ENCODE measurements around the gene PTPN9.
A peak's percentile ranks its signal among the peaks of the same experiment; 100 is the strongest.
"Not testable (repeated sequence)": the region's sequence is repeated elsewhere in the genome, so short reads cannot be mapped to it uniquely, and the experiment has no call there.

Gene PTPN9

DNA sequence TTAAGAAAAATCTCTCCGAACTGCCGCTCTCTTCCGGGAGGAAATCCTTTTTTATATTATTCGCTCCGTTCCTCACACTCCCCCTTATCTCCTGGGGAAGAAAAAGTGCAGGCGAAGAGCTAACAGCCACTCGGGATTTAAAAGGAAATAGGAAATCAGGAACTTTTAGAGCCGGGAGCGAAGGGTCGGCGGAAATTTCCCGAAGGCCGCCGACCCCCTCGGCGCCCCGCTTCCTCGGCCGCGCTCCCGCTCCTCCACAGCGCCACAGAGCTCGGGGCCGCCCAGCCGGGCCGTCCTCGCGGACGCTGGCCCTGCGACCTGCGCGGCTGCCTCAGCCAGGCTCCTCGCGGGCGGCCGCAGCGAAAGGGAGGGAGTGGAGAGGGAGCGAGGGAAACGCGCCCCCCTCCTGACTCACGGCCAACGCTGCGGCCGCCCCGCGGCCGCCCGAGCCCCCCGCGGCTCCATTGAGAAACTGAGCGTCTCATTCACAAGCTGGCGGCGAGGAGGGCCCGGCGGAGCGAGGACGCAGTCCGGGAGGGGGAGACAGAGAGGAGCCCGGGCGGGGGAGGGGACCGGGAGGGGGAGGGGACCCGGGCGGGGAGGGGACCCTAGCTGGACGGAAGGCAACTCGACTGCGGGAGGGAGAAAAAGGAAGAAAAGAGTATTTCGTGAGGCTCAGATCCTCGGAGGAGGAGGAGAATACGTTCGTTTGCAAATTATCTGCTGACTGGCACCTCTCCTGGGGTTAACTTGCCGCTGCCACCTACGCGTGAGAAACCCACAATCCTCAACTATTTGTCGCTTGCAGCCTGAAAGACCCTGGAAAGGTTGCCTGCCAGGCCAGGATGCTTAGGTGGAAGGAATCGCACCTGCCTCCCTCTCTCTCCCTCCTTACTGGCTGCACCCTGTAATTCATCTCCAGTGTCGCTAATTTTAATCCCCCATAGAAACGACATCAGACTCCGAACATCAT, at the start of gene PTPN9:
PTPN9 (minus strand) TSS at position 368 of the 973 bp plus-strand sequence. CDS start 539 bp downstream, outside the sequence.
- peak; percentile 43 to 60 for DNase-seq (ENCODE audit: low read depth in 2 of 2)

DNA sequence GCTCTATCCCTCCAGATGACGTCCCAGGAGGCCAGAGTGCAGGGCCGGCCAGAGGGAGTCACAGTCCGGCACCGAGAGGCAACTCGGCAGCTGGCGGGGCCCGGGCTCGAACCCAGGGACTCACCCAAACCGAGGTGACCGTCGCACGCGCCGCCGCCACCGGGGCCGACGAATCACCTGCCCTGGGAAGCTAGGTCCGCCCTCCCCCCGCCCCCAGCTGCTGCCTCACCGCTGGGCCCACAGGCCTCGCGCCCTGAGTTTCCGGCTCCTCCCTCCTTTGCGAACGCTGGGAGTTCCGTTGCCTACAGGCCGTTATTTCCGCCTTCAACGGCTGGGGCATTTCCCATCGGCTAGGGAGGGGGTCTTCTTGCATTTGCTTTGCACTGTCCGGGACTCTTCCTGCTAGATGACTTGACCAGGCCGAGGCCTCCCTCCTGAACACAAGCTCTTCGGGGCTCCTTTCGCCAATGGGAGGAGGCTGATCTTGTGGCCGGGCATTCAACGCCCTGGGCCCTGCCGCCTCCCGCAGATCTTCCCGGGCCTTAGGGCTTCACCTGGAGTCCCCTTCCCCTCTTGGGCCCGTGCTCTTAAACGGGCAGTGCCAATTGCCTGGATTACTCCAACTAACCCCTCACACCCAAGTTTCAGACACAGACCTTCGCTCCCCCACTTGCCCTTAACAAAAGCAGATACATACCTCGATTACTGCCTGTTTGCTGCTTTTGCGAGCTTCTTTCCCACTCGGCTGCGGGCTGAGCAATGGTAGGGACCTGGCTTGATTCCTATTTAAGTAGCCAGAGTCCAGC, 46.6 kb upstream of the PTPN9 start, which contains the start of gene SNUPN:
SNUPN (minus strand) TSS at position 184 of the 806 bp plus-strand sequence. CDS start 4,674 bp downstream, outside the sequence.
- DNase-seq (ENCODE audit: low read depth in 2 of 2): peak; percentile 89 to 92

DNA sequence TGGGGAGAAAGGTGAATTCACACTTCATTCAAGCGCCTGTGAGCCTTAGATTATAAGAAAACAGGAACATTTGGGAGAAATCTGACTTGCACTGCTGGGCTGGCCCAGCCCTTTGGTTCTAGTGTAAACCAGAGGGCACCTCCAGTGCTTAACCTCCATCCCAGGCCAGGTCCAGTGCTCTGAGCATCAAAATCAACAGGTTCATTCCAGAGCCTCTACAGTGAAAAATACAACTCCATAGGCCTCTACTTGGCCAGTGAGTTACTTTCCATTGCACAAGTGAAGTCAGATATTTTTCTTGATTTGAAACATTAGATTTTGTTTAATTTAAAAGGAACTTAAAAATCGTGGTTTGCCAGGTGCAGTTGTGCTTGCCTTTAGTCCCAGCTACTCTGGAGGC, 43.4 kb upstream of the PTPN9 start:
- DNase-seq (ENCODE audit: low read depth in 2 of 2): no peak

DNA sequence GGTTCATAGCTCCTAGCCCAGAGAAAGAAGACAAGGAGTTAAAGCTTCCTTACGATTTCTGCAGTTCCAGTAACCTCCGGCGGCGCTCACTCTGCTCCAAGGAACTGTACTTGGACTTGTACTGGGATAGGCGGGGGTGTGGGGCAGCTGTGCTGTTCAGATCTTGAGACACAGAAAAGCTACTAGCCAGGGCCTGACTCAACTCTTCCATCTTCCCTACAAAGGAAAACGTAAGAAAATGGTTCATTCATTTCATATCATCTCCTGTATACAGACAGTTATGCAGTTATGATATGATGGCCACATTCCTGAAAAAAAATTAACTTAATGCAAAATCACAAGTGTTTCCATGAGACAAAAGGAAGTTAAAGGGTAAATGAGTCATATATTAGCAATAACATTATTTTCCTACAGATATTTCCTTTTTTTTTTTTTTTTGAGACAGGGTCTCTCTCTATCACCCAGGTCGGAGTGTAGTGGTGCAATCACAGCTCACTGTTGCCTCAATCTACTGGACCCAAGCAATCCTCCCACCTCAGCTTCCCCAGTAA, 41.8 kb upstream of the PTPN9 start:
- no peak for DNase-seq (ENCODE audit: low read depth in 2 of 2)

DNA sequence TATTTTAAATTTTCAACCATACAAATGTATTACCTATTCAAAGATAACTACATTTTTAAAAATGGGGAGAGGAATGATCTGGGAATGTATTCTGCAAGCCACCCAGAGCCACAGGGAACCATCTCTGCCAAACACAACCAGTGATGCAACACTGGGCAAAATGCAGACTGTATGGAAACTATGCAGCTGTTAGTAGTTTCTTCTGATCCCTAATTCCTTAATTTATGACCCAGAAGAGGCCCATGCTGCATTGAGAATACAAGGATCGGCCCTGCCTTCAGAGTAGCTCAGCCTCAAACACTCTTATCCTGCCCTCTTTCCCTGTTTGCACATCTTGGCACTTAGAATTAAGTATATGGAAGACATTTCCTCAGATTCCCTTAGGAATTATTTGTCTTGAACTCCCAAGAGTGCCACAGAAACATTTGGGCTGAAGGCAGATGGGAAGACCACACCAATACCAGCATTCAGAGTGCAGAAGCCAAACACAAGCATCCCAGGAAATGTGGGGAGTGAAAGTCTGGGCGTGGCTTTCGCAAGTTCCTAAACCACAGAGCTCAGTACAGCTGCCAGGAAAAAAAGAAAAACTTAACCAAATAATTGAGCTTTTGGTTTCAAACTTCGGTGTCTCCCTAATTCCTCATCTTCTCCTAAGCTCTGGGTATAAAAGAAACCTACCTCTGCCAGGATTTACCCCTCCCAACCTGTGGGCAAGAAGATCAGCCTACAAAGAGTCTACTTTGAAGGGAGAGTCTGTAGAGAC, 41.1 kb upstream of the PTPN9 start:
- DNase-seq (ENCODE audit: low read depth in 2 of 2): no peak

DNA sequence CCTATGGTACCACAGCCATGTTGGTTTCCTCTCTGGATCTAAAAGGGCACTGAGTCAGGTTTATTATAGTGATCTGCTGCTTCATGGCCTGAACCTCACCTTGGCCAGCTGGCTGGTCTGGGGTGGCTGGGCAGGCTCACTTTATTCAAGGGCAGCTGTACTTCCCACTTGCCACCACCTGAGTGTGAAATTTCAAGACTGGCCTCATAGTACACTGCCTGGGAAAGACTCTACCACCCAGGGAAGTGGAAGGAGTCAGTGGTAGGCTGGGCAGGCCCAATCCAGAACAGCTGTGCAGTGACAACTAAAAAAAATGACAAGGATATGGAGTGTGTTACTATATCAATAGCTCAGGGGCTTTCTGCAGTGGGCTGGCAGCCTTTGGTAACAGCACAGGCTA, 37.7 kb upstream of the PTPN9 start:
- no peak for DNase-seq (ENCODE audit: low read depth in 2 of 2)

DNA sequence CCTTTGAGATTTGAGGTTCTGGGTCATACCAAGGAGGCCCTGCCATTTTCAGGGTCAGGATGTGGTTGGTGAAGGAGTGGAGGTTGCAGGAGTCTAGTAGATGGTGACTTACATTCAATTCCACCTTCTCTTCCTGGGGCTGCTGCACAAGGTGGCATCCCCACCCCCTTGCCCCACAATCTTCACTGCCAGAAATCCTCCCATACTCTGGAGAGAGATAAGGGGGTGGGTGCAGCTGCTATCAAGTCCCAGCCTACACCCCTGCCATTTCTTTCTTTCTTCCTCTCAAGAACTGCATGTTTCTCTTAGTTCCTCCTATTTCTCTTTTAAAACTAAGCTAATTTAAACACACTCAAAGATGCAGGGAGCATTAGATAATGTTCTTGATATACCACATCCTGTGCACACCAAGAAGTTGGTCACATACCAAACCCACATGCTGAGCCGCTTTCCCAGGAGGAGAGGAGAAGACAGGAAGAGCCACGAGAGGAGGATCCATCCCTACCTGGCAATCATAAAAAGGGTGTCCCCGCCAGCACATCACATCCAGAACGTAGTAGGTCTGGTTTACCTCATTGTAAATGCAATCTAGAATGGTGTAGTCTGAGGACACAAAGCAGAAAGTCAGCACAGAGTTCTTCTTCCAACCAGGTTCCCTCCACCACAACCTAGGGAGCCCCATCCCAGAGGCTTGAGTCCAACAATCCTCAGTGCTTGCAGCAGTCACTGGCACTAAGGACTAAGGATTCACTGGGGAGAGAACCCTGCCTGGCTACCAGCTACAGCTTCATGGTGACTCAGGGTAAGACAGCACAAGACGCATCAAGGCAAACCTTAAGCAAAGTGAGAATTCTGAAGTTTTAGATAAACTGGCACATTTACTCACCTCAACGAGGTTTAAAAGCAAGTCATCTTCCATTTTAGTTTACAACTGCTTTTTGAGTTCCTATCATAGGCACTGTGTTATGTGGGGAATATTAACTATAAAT, 27.9 kb upstream of the PTPN9 start:
- DNase-seq (ENCODE audit: low read depth in 2 of 2): no peak

DNA sequence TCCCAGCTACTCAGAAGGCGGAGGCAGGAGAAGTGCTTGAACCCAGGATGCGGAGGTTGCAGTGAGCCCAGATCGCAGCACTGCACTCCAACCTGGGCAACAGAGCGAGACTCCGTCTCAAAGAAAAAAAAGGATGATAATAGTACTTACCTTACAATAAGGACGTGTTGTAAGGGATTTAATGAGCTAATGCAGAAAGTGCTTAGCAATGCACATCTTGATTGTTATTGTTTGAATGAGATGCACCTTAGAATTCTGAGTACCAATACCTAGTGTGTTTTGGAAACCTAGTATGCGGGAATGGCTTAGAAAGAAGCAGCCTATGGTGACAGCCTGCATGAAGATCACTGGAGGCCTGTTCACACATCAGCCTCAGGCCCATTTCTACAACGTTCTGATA, 26.9 kb upstream of the PTPN9 start:
- DNase-seq (ENCODE audit: low read depth in 2 of 2): no peak

DNA sequence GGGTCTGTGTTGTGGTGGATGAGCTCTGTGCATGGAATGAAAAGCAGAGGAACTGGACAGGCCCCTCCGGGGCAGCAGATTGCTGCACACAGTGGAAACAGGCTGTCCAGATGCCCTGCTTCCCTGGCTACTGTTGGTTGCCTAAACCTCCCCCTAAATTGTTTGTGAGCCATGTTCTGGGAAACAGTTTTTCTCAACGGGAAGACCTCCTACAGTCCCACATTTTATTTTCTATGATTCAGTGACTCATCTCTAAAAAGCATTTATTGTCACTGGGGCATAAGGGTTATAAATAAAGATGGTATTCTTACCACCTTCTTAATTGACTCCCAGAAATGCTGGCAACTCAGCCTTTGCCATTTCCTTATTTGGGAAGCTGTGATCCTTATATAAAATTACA, 20.3 kb upstream of the PTPN9 start:
- DNase-seq (ENCODE audit: low read depth in 2 of 2): no peak

DNA sequence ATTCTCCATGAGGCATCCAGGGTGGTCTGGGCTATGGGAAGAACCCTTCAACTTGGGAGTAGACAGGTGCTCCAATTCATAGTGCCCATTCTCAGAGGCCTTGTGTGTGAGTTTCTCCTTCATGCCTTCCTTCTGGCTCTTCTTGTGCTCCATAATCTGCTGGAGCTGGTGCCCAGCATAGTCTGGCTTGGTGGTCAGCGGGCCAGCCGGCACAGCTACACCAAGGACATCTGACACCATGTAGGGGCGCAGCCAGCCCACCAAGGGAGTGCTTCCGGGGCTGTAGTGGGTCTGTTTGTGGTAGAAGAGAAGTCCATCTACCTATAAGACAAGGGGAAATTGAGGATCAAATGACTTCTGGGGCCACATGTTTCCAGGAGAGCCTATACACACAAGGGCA, 19.2 kb upstream of the PTPN9 start:
- DNase-seq (ENCODE audit: low read depth in 2 of 2): no peak

DNA sequence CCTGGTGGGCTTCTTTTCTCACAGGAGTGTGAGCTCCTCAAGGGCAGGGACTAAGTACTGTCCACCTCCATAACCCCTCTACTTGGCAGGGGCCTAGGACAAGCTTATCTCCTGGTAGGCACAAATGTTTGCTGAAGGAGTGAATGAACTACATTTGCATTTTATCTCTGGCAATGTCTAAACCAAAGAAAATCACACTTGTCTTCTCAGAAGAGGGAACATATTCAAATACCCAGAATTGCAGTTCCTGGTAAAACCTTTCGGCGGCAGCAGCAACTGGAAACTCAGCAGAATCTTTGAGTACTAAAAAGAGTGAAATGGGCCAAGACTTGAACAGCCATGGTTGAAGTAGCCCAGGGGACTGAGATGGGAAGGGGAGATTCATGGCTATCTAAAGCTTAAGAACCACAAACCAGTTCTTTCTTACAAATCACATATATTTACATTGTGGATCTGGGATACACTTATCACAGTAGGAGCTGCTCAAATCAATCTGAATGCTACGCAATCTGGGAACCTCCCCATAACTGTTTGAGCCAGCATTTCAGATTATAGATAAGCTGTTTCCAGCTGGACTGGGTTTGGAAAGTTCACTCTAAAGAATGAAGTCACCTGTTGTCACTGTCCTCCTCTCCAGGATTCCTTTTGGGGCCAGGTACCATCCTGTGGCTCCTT, 18.7 kb upstream of the PTPN9 start:
- DNase-seq (ENCODE audit: low read depth in 2 of 2): no peak

DNA sequence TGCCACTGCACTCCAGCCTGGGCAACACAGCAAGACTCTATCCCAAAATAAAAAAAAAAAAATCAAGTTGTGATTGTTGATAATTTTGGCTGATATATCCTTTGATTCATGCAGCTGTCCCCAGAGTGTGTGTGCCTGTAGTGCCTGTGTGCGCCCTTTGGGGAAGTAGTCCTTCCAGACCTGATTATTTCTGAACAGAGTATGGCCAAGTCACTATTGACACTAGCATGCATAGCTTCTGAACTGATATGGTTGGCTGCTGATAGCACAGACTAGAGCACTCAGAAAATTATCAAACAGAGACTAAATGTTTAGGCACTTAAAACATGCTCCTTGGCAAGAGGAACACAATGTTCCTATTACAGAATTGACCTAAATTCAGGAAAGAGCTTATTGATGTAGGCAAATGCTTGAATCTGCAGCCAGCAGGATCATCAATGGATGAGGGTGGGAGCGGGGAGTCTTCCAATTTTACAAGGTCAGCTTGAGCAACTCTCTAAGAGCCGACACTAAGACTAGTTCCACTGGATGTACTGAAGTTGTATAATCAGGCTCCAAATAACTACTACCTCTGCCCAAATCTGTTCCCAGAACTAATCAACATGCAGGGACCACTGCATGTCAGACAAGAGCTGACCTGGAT, 17.7 kb upstream of the PTPN9 start:
- no peak for DNase-seq (ENCODE audit: low read depth in 2 of 2)

DNA sequence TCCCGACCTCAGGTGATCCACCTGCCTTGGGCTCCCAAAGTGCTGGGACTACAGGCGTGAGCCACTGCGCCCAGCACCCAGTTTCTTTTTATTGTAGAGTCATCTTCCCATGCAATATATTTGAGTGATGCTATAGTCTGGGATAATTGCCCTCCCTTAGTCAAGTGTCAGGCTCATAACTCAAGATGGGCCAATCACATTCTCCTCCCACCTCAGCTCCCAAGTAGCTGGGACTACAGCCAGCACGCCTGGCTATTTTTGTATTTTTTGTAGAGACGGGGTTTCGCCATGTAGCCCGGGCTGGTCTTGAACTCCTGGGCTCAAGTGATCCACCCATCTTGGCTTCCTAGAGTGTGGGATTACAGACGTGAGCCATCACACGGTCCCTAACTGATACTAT, 15.2 kb upstream of the PTPN9 start:
- DNase-seq (ENCODE audit: low read depth in 2 of 2): no peak

DNA sequence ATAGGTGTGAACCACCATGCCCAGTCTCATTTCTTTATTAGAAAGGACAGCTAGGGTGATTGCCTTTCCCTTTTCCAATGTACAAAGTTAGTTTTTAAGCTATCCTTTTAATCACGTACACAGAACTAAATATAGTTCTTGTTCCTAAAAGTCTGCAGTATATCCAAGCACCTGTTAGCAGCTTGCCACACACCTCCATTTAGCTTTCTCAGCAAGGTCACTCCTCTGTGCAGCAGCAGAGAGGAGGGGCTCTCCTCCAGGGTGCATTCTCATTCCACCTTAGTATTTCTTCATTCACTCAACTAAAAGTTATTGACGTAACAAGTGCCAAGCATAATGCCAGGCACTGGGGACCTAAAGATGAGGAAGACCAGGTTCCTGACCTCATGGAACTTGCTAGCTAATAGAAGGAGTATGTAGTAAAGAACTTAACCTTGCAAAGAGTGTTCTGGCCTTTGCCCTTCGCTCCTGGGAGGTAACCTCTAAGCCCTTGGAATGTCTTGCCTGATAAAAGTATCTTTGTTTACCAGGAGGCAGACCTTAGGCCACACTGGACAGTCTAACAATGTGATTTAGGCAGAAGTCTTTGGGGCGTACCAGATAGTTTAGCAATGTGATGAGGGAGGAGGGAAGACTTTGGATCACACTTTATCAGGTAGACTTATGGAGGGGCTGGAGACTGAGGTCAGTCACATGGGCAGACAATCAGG, 12.7 kb upstream of the PTPN9 start:
- no peak for DNase-seq (ENCODE audit: low read depth in 2 of 2)

DNA sequence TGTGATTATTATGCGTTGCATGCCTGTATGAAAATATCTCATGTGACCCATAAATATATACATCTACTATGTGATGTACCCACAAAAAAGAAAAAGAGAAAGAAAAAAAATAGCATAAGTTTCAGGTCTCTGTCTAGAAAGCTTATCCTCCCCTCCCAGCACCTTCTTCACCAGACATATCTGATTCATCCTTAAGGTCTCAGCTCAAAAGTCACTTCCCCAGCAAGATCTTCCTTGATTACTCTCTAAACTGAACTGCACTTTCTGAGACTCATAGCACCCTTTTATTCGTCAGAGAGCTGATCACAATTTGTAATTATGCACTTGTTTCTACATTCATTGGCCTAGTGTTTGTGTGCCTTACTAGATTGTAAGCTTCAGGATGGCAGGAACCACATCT, 11.1 kb upstream of the PTPN9 start:
- DNase-seq (ENCODE audit: low read depth in 2 of 2): no peak

DNA sequence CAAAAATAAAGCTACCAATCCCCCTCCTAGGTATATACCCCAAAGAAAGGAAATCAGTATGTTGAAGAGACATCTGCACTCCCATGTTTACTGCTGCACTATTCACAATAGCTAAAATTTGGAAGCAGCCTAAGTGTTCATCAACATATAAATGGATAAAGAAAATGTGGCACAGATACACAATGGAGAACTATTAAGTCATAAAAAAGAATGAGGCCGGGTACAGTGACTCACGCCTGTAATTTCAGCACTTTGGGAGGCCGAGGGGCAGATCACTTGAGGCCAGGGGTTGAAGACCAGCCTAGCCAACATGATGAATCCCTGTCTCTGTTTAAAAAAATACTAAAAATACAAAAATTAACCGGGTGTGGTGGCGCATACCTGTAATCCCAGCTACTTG, 10.0 kb upstream of the PTPN9 start:
- no peak for DNase-seq (ENCODE audit: low read depth in 2 of 2)

DNA sequence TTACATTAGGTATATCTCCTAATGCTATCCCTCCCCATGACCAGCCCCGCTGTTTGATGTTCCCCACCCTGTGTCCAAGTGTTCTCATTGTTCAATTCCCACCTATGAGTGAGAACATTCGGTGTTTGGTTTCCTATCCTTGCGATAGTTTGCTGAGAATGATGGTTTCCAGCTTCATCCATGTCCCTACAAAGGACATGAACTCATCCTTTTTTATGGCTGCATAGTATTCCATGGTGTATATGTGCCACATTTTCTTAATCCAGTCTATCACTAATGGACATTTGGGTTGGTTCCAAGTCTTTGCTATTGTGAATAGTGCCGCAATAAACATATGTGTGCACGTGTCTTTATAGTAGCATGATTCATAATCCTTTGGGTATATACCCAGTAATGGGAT, 7.3 kb upstream of the PTPN9 start:
- not testable (repeated sequence) for DNase-seq (ENCODE audit: low read depth in 2 of 2)

DNA sequence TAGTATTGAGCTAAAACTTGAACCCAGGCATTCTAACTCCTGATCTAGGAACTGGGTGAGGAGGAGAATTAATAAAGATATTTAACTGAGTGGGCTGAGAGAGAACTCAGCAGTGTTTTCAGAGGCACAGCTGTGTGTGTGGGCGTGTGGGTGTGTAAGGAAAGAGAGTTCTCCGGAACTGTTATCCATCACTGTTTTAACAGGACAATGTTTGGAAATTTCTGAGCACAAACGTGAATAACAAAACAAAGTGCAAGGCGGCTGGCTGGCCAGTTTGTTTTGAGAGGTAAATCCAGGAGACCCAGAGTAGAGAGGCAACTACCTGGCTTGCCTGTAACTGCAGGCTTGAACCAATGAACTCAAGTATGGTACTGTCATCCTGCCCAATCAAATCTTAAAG, 5.0 kb upstream of the PTPN9 start:
- DNase-seq (ENCODE audit: low read depth in 2 of 2): no peak

DNA sequence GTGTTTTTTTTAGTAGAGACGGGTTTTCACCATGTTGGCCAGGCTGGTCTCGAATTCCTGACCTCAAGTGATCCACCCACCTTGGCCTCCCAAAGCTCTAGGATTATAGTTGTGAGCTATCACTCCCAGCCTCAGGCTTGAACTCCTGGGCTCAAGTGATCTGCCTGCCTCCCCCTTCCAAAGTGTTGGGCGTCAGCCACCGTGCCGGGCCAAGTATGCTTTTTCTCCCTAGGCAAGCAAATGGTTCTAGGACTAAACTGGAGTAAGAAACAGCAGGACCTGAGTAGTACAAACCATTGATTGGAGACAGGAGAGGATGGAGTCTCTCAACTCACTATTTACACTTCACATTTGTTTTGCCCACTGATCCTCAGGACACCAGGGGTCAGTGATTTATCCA, 4.6 kb upstream of the PTPN9 start:
- no peak for DNase-seq (ENCODE audit: low read depth in 2 of 2)

All from stimulated activated CD4-positive, alpha-beta T cell treated with anti-CD3 and anti-CD28 coated beads, Interleukin-12 subunit alpha, Interleukin-12 subunit beta, amount 100 ng/mL, for 24 hours (primary cell).